ENCODE measurements around the gene CAMK2D.

Gene CAMK2D

GRCh38 chr4:113628711-113629110 is 132.8 kb downstream of the CAMK2D start:
- TF ChIP-seq PPARA (CRISPR knock-in tag; IDR thresholded peaks at IDR 0.05; ENCODE audit: borderline replicate concordance) (no peak), TSHZ2 (CRISPR knock-in tag; IDR thresholded peaks at IDR 0.05) (no peak), ZFP30 (CRISPR knock-in tag; IDR thresholded peaks at IDR 0.05) (no peak), SNAI2 (CRISPR knock-in tag; IDR thresholded peaks at IDR 0.05) (no peak), CSDC2 (CRISPR knock-in tag; IDR thresholded peaks at IDR 0.05) (no peak), ZC3H10 (CRISPR knock-in tag; IDR thresholded peaks at IDR 0.05) (no peak), ARNTL (CRISPR knock-in tag; IDR thresholded peaks at IDR 0.05; ENCODE audit: borderline replicate concordance, low read depth) (no peak), CREB5 (CRISPR knock-in tag; IDR thresholded peaks at IDR 0.05; ENCODE audit: low read depth) (no peak), TCF4 (CRISPR knock-in tag; IDR thresholded peaks at IDR 0.05; ENCODE audit: borderline replicate concordance) (no peak)
- no peak for ATAC-seq

- TF ChIP-seq ESRRG (CRISPR knock-in tag; IDR thresholded peaks at IDR 0.05) = no peak
- TF ChIP-seq ZNF565 (CRISPR knock-in tag; conservative IDR thresholded peaks at IDR 0.05; ENCODE audit: low read depth) = no peak
- TF ChIP-seq POU6F1 (CRISPR knock-in tag; IDR thresholded peaks at IDR 0.05; ENCODE audit: borderline replicate concordance, low read depth) = no peak
- TF ChIP-seq ZFP3 (CRISPR knock-in tag; IDR thresholded peaks at IDR 0.05) = no peak
- TF ChIP-seq SNAI2 (CRISPR knock-in tag; IDR thresholded peaks at IDR 0.05) = no peak
- TF ChIP-seq ZC3H10 (CRISPR knock-in tag; IDR thresholded peaks at IDR 0.05) = no peak
- TF ChIP-seq ARNTL (CRISPR knock-in tag; IDR thresholded peaks at IDR 0.05; ENCODE audit: borderline replicate concordance, low read depth) = no peak
- no peak for TF ChIP-seq TCF4 (CRISPR knock-in tag; IDR thresholded peaks at IDR 0.05; ENCODE audit: borderline replicate concordance)
- TF ChIP-seq ISL1 (CRISPR knock-in tag; IDR thresholded peaks at IDR 0.05) = no peak
- no peak for TF ChIP-seq ZNF70 (CRISPR knock-in tag; IDR thresholded peaks at IDR 0.05)
- TF ChIP-seq PATZ1 (CRISPR knock-in tag; IDR thresholded peaks at IDR 0.05; ENCODE audit: borderline replicate concordance) = no peak
- no peak for TF ChIP-seq ZFP30 (CRISPR knock-in tag; IDR thresholded peaks at IDR 0.05)
- no peak for TF ChIP-seq ZNF8 (CRISPR knock-in tag; IDR thresholded peaks at IDR 0.05)
- no peak for TF ChIP-seq CSDC2 (CRISPR knock-in tag; IDR thresholded peaks at IDR 0.05)
- no peak for TF ChIP-seq CSRNP3 (CRISPR knock-in tag; IDR thresholded peaks at IDR 0.05)
- no peak for TF ChIP-seq BACH2 (CRISPR knock-in tag; IDR thresholded peaks at IDR 0.05; ENCODE audit: borderline replicate concordance)
- TF ChIP-seq PPARA (CRISPR knock-in tag; IDR thresholded peaks at IDR 0.05; ENCODE audit: borderline replicate concordance) = no peak
- no peak for ATAC-seq
Observed at GRCh38 chr4:113627321-113627720, 134.2 kb downstream of the CAMK2D start.

GRCh38 chr4:113625902-113626301 is 135.6 kb downstream of the CAMK2D start:
- TF ChIP-seq PPARA (CRISPR knock-in tag; IDR thresholded peaks at IDR 0.05; ENCODE audit: borderline replicate concordance) (no peak), OSR1 (CRISPR knock-in tag; IDR thresholded peaks at IDR 0.05) (no peak), ZFP30 (CRISPR knock-in tag; IDR thresholded peaks at IDR 0.05) (no peak), GLIS3 (CRISPR knock-in tag; IDR thresholded peaks at IDR 0.05) (no peak), CSDC2 (CRISPR knock-in tag; IDR thresholded peaks at IDR 0.05) (no peak), RARB (CRISPR knock-in tag; IDR thresholded peaks at IDR 0.05) (no peak)
- ATAC-seq = no peak
